ENCODE measurements around the gene PLCB3.

The PLCB3 gene

DNA sequence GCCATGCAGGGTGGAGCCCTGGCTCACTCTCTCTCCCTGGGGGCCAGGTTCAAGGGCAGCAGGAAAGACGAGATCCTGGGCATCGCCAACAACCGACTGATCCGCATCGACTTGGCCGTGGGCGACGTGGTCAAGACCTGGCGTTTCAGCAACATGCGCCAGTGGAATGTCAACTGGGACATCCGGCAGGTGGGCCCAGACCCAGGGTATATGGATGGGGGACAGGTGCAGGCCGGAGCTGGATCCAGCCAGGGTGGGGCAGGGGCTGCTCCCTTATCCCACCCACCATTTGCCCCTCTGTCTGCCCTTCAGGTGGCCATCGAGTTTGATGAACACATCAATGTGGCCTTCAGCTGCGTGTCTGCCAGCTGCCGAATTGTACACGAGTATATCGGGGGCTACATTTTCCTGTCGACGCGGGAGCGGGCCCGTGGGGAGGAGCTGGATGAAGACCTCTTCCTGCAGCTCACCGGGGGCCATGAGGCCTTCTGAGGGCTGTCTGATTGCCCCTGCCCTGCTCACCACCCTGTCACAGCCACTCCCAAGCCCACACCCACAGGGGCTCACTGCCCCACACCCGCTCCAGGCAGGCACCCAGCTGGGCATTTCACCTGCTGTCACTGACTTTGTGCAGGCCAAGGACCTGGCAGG is 28.2 kb upstream of the PLCB3 start:
- TF ChIP-seq, protein P1, sequence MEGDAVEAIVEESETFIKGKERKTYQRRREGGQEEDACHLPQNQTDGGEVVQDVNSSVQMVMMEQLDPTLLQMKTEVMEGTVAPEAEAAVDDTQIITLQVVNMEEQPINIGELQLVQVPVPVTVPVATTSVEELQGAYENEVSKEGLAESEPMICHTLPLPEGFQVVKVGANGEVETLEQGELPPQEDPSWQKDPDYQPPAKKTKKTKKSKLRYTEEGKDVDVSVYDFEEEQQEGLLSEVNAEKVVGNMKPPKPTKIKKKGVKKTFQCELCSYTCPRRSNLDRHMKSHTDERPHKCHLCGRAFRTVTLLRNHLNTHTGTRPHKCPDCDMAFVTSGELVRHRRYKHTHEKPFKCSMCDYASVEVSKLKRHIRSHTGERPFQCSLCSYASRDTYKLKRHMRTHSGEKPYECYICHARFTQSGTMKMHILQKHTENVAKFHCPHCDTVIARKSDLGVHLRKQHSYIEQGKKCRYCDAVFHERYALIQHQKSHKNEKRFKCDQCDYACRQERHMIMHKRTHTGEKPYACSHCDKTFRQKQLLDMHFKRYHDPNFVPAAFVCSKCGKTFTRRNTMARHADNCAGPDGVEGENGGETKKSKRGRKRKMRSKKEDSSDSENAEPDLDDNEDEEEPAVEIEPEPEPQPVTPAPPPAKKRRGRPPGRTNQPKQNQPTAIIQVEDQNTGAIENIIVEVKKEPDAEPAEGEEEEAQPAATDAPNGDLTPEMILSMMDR (conservative IDR thresholded peaks at IDR 0.05): no peak
- H3K27ac ChIP-seq: peak overlapping the region; percentile 94

DNA sequence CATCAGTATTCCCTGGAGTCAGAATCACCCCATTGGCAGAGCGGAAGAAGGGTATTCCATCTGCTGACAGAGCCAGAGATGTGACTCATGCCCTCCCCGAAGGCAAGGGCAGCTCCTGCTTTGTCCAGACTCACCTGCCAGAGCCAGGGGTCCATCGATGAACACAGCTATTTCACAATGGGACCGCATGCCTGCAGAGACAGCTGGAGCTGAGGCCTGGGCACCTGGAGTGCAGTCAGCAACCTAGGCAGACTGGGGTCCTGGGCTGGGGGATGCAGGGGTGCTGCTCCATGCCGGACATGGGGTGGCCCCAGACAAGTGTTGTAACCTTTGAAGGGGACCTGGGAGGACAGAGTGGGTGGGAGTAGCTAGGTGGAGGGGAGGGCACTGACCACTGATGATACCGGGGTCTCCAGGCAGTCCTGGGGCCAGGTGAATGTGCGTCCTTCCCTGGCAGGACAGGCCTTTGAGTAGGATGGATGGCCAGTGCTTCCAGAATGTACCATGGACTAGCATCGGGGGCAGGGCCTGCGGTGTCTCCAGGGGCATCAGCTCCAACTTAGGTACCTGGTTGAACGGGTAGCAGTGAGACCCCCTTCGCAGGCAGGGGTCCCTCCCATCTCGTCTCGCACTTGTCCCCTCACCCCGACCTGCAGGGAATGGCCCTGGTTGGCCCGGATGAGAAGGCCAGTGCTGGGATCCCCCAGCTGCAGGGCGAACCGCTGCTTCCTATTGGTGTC is 27.0 kb upstream of the PLCB3 start:
- TF ChIP-seq, protein P1 (conservative IDR thresholded peaks at IDR 0.05): no peak
- peak overlapping the region; percentile 94 for H3K27ac ChIP-seq

DNA sequence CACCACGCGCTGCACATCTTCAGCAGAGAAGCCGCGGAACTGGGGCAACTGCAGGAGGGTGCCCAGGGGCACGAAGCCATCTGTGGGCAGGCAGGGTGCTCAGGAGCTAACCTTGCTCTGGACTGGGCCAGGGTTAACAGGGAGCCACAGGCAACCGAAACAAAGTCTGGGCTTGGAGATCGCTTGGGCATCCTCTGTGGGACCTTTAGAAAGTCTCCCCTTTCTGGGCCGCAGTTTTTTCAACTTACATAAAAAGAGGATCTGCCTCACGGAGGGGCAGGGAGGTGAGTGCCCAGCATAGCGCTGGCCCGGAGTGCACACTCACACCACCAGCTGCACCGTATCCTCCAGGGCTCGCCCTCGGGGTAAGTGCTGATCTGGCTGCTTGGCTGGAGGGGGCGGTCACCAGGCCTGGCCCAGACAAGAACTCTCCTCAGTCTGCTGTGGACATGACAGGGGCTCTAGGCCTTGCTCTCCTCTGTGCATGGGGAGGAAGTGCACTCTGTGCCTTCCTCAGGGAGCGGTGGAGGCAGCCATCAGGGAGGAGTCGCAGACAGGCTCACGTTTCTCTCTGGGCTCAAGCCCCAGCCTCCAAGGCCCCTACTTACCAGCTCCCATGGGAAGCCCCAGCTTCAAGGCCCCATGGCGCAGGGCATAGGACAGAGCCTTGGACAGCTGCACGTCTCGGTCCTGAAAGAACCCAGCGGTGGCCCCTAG is 26.3 kb upstream of the PLCB3 start:
- H3K27ac ChIP-seq: peak overlapping the region; percentile 94
- TF ChIP-seq, protein P1 (conservative IDR thresholded peaks at IDR 0.05): no peak

DNA sequence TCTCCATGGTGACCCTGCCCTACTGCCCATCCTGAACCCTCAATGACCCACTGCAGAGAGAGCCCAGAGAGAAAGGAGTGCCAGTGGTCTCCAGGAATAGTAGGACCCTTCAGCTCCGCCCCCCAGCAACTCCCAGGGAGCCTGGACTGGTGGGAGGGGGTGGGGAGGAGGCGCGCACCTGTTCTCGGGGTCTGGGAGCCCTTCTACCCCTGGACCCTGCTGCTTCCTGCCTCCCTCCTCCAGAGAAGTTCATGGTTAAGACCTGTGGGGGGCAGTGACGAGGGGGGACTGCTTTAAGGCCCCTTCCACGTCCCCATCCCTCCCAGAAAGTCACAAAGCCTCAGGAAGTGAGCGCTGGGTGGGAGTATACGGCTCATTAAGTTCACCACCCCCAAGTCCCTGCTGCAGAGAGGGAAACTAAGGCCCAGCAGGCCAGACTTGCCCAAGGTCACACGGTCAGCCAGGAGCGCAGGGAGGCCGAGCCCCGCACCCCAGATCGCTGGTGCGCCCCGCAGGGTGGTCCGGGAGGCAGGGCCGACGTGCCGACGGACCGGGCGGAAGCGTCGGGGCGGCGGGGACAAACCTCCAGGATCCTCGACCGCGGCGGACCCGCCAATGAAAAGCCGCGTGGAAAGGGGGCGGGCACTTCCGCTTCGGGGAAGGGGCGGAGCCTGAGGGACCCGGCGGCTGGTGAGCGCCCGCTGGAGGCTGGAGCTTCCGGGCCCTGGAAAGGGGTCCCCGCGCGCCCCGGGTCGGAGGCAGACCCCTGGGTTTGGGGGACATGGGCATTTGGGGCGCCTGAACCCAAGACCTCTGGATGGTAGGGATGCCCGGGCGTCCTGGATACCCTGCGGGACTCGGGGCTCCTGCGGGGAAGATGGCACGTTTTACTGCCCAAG is 25.5 kb upstream of the PLCB3 start, which contains the start of the genes NUDT22 and TRPT1:
Gene NUDT22 (plus strand): TSS at position 667 of the 899 bp plus-strand sequence. CDS start 379 bp downstream, outside the sequence.
Gene TRPT1 (minus strand): TSS at position 579 of the 899 bp plus-strand sequence. CDS start 326 bp downstream, at position 253.
- peak within 1 kb of the TSS; percentile 94 for H3K27ac ChIP-seq
- TF ChIP-seq, protein P1 (conservative IDR thresholded peaks at IDR 0.05): peak; percentile 67

DNA sequence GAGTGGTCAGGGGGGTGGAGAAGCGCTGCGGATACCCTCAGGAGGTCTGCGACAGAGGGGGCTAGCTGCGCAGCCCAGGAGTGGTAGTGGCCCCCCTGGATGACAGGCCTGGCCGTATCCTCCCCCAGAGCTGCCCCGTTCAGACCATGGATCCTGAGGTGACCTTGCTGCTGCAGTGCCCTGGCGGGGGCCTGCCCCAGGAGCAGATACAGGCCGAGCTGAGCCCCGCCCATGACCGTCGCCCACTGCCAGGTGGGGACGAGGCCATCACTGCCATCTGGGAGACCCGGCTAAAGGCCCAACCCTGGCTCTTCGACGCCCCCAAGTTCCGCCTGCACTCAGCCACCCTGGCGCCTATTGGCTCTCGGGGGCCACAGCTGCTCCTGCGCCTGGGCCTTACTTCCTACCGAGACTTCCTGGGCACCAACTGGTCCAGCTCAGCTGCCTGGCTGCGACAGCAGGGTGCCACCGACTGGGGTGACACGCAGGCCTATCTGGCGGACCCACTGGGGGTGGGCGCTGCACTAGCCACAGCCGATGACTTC is 24.8 kb upstream of the PLCB3 start:
- H3K27ac ChIP-seq: peak overlapping the region; percentile 94
- TF ChIP-seq, protein P1 (conservative IDR thresholded peaks at IDR 0.05): no peak

DNA sequence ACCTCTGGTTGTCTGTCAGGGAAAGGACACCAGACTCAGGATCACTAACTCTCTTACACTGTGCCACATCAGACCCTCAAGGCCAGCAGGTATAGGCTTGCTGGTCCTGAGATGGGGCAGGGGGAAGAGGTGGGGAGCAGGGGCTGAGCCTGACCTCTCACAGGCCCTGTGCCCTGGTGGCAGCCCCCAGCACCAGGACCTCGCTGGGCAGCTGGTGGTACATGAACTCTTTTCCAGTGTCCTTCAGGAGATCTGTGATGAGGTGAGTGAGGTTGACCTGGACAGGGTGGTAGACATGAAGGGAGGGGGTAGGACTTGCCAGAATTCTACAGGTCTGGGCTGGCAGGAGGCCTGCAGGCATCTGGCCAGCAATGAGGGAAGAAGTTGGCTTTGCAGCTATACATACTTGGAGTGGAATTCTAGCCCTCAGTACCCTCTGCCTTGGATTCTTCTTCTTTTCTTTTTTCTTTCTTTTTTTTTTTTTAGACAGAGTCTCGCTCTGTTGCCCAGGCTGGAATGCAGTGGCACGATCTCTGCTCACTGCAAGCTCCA is 23.8 kb upstream of the PLCB3 start:
- peak overlapping the region; percentile 94 for H3K27ac ChIP-seq
- TF ChIP-seq, protein P1 (conservative IDR thresholded peaks at IDR 0.05): no peak

All from VCaP (cell line).